Bone marrow (tissue), 2 donors: ENCODE results near the gene CCDC154.
"Not testable (repeated sequence)": the region's sequence is repeated elsewhere in the genome, so short reads cannot be mapped to it uniquely, and the experiment has no call there.

Experiments used
- DNase-seq, 2 donors: peaks; one replicate each; lab custom pipeline; 2025; lab: John Stamatoyannopoulos, UW

CCDC154 gene

GRCh38 chr16:1443980-1444729, at the start of gene CCDC154:
CCDC154 (minus strand) TSS chr16:1444556; CDS start chr16:1444322, 234 bp downstream.
- DNase-seq = no peak

GRCh38 chr16:1493746-1494094, 49.4 kb upstream of the CCDC154 start:
- no peak for DNase-seq

GRCh38 chr16:1492923-1493745, 48.8 kb upstream of the CCDC154 start, which contains the start of gene TELO2:
TELO2 (plus strand) TSS chr16:1493360; CDS start chr16:1494282, 922 bp downstream.
- DNase-seq = peak; percentile 77 to 92

- no peak for DNase-seq
These were observed 47.9 kb upstream of the CCDC154 start for GRCh38 chr16:1492082-1492922.

- no peak for DNase-seq
These were observed 47.0 kb upstream of the CCDC154 start for GRCh38 chr16:1491327-1491726.

GRCh38 chr16:1489077-1489476, 44.7 kb upstream of the CCDC154 start:
- no peak for DNase-seq

GRCh38 chr16:1488619-1489018, 44.3 kb upstream of the CCDC154 start, which contains the start of gene PTX4:
PTX4 (minus strand) TSS chr16:1488944; CDS start chr16:1488909, 35 bp downstream.
- DNase-seq = no peak

GRCh38 chr16:1488054-1488601, 43.8 kb upstream of the CCDC154 start:
- DNase-seq = no peak

- DNase-seq = no peak
These were observed 43.2 kb upstream of the CCDC154 start for GRCh38 chr16:1487395-1488053.

GRCh38 chr16:1486551-1487390, 42.4 kb upstream of the CCDC154 start:
- DNase-seq = no peak

GRCh38 chr16:1485847-1486496, 41.6 kb upstream of the CCDC154 start:
- no peak for DNase-seq

- no peak for DNase-seq
These were observed 37.8 kb upstream of the CCDC154 start for GRCh38 chr16:1481906-1482835.

GRCh38 chr16:1478937-1479336, 34.6 kb upstream of the CCDC154 start:
- not testable (repeated sequence) for DNase-seq

GRCh38 chr16:1477033-1477432, 32.7 kb upstream of the CCDC154 start:
- no peak for DNase-seq

GRCh38 chr16:1475552-1476114, 31.3 kb upstream of the CCDC154 start:
- DNase-seq = no peak

- DNase-seq = peak; percentile 61 to 82
These were observed 30.6 kb upstream of the CCDC154 start, which contains the start of gene CLCN7 for GRCh38 chr16:1474796-1475551. CLCN7 (minus strand) TSS chr16:1475028; CDS start chr16:1474974, 54 bp downstream.

GRCh38 chr16:1474082-1474795, 29.9 kb upstream of the CCDC154 start:
- no peak for DNase-seq
